ENCODE results near the gene RAD1.

DNA sequence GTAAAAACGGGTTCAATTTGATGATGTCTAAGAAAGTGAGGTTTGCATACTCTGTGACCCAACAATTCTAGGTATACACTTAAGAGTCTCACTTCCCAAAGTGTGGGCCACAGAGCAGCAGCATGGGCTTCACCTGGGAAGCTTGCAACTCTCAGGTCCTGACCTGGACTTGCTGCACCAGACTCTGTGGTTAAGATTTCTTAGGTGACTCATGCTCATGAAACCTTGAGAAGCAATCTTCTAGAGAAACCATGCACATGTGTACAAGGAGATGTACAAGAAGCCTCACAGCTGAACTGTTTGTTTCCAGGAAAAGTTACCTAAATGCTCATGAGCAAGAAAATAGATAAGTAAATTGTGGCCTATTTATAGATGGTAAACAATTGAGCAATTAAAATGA, 44.0 kb upstream of the RAD1 start:
- no peak for TF ChIP-seq ELF4 (IDR thresholded peaks at IDR 0.05)
- no peak for TF ChIP-seq FOXM1 (IDR thresholded peaks at IDR 0.05; ENCODE audit: borderline replicate concordance)
- no peak for TF ChIP-seq LEF1 (IDR thresholded peaks at IDR 0.05; ENCODE audit: borderline replicate concordance)
- no peak for TF ChIP-seq ZNF384 (IDR thresholded peaks at IDR 0.05)
- TF ChIP-seq HDGF (IDR thresholded peaks at IDR 0.05; ENCODE audit: borderline replicate concordance) = no peak
- TF ChIP-seq, protein P1, sequence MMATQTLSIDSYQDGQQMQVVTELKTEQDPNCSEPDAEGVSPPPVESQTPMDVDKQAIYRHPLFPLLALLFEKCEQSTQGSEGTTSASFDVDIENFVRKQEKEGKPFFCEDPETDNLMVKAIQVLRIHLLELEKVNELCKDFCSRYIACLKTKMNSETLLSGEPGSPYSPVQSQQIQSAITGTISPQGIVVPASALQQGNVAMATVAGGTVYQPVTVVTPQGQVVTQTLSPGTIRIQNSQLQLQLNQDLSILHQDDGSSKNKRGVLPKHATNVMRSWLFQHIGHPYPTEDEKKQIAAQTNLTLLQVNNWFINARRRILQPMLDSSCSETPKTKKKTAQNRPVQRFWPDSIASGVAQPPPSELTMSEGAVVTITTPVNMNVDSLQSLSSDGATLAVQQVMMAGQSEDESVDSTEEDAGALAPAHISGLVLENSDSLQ (IDR thresholded peaks at IDR 0.05) = no peak
- no peak for TF ChIP-seq ARNT (IDR thresholded peaks at IDR 0.05)
- TF ChIP-seq BHLHE40 (IDR thresholded peaks at IDR 0.05; ENCODE audit: borderline replicate concordance) = no peak
- TF ChIP-seq SP1 (IDR thresholded peaks at IDR 0.05) = no peak
- no peak for TF ChIP-seq TARDBP (IDR thresholded peaks at IDR 0.05)
- no peak for TF ChIP-seq SUZ12 (IDR thresholded peaks at IDR 0.05)
- no peak for TF ChIP-seq NFRKB (IDR thresholded peaks at IDR 0.05)
- TF ChIP-seq CTBP1 (IDR thresholded peaks at IDR 0.05; ENCODE audit: borderline replicate concordance) = no peak

Measured in HEK293T (cell line).